NCI-H1105 treated with DMSO at 0.1 percent for 48 hours (cell line): ENCODE results near the gene SLC39A5.
"Not testable (repeated sequence)": the region's sequence is repeated elsewhere in the genome, so short reads cannot be mapped to it uniquely, and the experiment has no call there.

ENCODE experiments used
- DNase-seq: peaks from one replicate; lab custom pipeline; 2025; lab: John Stamatoyannopoulos, UW

SLC39A5 gene

DNA sequence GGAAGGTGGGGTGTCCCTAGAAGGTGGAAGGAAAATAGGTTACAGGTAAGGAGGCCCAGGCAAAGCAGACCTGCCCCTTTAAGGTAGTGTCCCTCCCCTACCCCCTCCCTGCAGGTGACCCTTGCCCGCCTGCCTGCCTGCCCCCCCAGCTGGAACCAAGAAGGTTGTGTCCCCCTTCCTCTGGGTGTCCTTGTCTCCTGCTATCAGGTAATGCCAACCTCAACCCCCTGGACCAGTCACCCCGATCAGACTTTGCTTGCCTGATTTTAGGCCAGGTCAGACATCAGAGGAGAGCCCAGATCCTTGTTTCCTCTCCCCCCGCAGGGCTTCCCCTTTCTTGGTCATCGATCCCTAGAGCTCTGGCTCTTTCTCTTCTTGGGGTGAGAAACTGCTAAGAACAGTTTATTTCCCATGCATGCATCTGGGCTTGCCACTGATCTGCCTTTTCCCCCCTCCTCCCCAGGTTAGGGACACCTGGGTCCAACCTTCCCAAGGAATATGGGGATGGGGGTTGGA is at the start of gene SLC39A5:
Gene SLC39A5 (plus strand): TSS at position 136 of the 516 bp plus-strand sequence. CDS start 1,224 bp downstream, outside the sequence.
- DNase-seq = no peak

DNA sequence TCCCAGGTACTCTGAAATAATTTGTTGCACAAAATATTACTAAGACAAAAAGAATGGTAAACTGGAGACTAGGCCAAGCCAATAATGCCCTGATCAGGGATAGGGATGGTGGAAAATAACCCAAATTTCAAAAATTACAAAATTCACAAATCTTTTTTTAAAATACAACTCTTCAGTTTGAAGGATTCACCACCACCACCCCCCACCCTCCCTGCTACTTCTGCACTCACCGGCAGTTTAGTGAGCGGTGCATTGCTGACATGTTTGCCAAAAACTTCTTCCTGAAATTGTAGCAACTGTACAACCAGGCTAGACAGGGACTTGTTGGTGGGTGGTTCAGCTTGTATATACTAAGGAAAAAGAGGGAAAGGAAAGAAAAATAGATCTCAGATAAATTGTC is 42.9 kb upstream of the SLC39A5 start:
- DNase-seq = no peak

- no peak for DNase-seq
Measured at GRCh38 chr12:56188131-56188777, 41.6 kb upstream of the SLC39A5 start.

DNA sequence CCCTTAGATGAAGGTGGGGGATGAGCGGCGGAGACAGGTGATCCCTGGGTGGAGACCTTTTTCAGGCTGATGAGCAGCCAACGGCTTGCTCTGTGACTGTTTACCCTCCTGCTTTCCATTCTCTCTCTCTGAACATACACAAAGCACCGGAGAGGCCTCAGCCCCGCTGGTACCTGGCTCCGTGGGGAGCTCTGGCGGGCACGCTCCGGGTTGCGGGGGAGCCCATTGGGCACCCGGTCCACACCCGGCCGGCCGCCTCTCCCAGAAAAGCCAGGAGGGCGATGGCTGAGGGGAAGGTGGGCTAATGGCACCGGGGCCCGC is 41.1 kb upstream of the SLC39A5 start:
- DNase-seq = peak; percentile 21

- DNase-seq = peak; percentile 67
Measured at GRCh38 chr12:56189099-56189917, 40.5 kb upstream of the SLC39A5 start, which contains the start of gene SMARCC2. Gene SMARCC2, minus strand, starts transcription at chr12:56189483. Its CDS starts 22 bp downstream, at chr12:56189461.

DNA sequence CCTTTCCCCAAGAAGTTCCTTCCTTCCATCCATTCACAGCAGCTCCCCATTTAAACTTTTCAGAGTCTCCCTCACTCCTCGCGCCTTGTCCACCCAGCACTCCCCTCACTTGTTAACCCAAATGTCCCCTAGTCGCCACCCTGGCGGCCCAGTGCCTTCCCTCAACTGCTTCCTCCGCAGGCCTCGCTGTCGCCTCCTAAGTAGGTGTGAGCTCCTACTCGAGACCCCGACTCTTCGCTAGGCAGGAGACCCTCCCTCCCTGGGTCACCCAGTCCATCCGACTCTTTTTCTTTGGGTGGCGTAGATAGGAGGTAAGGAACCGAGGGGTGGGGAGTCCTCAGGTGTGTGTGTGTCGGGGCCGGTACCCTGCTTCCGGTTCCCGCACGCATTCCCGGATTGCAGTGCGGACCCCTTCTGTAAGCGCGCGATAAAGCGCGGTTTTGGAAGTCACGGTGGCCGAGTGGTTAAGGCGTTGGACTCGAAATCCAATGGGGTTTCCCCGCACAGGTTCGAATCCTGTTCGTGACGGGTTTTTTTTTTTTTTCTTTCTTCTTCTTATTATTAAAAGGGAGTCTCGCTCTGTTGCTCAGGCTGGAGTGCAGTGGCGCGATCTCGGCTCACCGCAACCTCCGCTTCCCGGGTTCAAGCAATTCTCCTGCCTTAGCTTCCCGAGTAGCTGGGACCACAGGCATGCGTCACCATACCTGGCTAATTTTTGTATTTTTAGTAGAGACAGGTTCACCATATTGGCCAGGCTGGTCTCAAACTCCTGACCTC is 39.7 kb upstream of the SLC39A5 start:
- DNase-seq = peak; percentile 62

DNA sequence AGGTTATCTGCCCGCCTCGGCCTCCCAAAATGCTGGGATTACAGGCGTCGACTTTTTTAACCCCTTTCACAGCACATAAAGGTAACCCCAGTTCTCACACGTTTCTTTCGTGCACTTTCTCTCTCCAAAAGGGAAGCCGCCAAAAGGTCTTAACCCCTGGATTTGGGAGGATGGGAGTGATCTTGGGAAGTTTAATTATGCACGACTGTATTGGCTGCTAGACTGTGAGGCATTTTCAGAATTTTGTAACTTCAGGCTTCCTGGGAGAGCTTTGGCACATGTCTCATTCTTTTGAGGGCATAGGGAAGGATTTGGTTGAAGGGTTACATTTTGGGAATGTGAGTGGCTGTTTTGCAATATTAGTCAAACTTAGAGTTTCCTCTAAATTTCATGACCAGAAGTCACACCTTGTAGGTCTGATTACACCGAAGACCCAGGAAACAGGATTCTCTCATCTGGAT is 39.1 kb upstream of the SLC39A5 start:
- peak; percentile 36 for DNase-seq

DNA sequence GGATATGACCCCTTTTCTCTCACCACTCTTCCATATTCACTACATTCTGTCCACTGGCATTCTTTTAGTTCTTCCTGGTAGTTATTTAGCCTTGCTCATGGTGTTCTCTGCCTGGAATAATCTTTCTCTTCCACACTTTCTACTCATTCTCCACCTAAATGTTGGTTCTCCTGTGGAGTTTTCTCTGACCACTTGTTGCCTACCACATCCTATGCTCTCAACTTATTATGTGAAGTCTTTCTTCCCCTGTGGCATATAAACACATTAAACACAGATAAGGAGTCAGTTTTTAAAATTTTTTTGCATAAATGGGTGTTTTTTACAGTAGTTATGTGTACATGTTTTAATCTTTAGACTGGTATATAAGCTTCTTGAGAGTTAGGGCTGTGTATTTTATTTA is 37.3 kb upstream of the SLC39A5 start:
- no peak for DNase-seq

- peak; percentile 67 for DNase-seq
Measured at GRCh38 chr12:56193025-56193578, 36.7 kb upstream of the SLC39A5 start.

- not testable (repeated sequence) for DNase-seq
Measured at GRCh38 chr12:56196818-56197550, 32.9 kb upstream of the SLC39A5 start.

DNA sequence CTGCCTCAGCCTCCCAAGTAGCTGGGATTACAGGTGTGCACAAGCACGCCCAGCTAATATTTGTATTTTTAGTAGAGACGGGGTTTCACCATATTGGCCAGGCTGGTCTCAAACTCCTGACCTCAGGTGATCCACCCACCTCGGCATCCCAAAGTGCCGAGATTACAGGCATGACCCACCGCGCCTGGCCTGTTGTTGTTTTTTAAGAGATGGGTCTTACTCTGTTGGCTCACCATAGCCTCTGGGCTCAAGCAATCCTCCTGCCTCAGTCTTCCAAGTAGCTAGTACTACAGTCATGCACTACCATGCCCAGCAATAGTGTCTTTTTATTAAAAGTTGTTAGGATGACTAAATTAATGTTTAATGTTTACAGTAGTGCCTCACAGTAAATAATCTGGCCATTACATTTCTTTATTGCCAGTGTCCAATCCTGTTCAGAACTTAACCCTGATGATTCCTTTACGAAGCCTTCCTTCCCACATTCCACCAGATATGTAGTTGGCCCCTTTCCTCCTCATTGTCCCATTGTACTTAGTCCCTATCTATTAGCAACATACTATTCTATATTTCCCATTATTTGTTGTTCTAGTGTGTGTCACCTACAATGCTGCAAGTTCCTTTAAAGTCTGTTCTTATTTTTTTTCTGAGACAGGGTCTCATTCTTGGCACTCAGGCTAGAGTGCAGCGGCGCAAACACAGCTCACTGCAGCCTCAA is 31.8 kb upstream of the SLC39A5 start:
- no peak for DNase-seq

DNA sequence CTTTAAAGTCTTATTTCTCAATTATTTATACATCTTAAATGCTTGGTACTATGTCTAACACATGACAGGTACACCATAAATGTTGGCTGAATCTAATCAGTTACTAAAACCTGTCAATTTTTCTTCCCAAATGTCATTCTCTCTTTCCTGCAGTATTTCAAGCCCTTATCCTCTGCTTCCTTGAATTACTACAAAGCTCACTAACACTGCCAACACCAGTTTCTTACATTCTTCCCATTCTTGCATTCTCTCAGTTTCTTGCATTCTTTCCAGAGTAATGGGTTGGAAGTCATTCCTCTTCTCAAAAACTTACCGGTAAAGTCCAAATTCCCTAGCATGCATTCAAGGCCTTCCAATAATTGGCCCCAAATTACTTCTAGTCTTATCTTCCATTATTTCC is 31.0 kb upstream of the SLC39A5 start:
- DNase-seq = no peak

- DNase-seq = no peak
Measured at GRCh38 chr12:56202366-56202765, 27.5 kb upstream of the SLC39A5 start.

DNA sequence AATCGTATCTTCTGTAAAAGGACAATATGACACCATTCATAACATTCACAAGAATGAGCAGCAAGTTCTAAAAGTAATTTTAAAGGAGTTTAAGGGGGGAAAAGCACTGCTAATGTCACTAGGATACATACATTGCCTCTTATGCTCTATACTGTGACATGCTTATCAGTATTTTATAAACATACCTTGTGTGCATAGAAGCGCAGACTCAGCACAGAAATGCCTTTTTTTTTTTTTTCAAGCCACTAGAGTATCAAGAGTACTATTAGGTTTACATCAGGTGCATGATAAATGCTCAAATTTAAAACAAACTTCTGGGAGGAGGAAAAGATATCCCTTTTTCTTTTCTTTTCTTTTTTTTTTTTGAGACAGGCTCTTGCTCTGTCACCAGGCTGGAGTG is 27.0 kb upstream of the SLC39A5 start:
- no peak for DNase-seq

GRCh38 chr12:56204275-56204674 is 25.6 kb upstream of the SLC39A5 start:
- DNase-seq = no peak

DNA sequence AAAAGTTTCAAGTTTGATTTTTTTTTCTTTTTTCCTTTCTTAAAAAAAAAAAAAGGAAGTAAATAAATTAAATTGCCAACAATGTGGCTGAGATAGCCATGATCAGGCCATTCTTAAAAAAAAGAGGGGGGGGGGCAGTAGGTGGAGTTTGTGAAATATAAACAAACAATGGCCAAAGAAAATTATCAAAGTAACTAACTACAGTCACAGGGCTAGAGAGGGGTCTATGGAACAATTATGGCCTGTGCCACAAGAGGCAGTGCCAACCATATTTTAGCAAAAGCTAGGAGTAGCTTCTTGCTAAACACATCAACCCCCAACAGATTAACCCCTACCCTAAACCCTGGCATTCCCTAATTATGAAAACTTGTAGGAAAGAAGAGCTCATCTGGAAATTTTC is 24.4 kb upstream of the SLC39A5 start:
- no peak for DNase-seq

- no peak for DNase-seq
Measured at GRCh38 chr12:56206452-56207166, 23.2 kb upstream of the SLC39A5 start.

- DNase-seq = no peak
Measured at GRCh38 chr12:56208006-56208405, 21.8 kb upstream of the SLC39A5 start.

GRCh38 chr12:56212361-56212760 is 17.5 kb upstream of the SLC39A5 start:
- no peak for DNase-seq

DNA sequence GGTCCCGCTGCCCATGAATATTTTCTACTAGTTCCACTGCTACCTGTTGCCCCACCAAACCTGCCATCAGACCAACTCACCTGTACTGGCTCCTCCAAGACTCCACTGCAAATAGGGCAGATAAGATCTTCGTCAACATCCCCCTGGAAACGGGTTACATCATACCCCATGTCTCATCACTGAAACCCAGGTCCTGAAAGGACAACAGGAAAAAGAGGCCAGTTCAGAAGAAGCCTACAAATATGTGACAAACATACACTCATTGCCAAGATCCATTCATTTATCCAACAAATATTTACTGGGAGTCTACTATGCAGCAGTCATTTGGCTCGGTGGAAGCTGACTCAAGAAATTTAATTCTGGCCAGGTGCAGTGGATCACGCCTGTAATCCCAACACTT is 16.0 kb upstream of the SLC39A5 start:
- no peak for DNase-seq
